ENCODE measurements around the gene GATAD2A.

GATAD2A gene

GRCh38 chr19:19552798-19553197, 147.3 kb downstream of the GATAD2A start:
- no peak for TF ChIP-seq FOXP2 (optimal IDR thresholded peaks at IDR 0.05; ENCODE audit: borderline replicate concordance, extremely low read depth, extremely low read length, insufficient read depth)

- TF ChIP-seq SIN3A (IDR thresholded peaks at IDR 0.05; ENCODE audit: borderline replicate concordance, insufficient read depth, low read length) (no peak), TAF1 (IDR thresholded peaks at IDR 0.05; ENCODE audit: borderline replicate concordance, insufficient read depth, low read length) (no peak), POLR2AphosphoS5 (IDR thresholded peaks at IDR 0.05; ENCODE audit: low read depth, low read length) (no peak), REST (IDR thresholded peaks at IDR 0.05; ENCODE audit: insufficient read depth in 1 of 2, low read depth in 2 of 2, low read length in 2 of 2) (no peak), FOXP2 (optimal IDR thresholded peaks at IDR 0.05; ENCODE audit: borderline replicate concordance, extremely low read depth, extremely low read length, insufficient read depth) (no peak)
These were observed 148.2 kb downstream of the GATAD2A start for GRCh38 chr19:19553670-19554069.

- no peak for TF ChIP-seq POLR2AphosphoS5 (IDR thresholded peaks at IDR 0.05; ENCODE audit: low read depth, low read length)
- TF ChIP-seq TAF1 (IDR thresholded peaks at IDR 0.05; ENCODE audit: borderline replicate concordance, insufficient read depth, low read length): no peak
- TF ChIP-seq FOXP2 (optimal IDR thresholded peaks at IDR 0.05; ENCODE audit: borderline replicate concordance, extremely low read depth, extremely low read length, insufficient read depth): no peak
- TF ChIP-seq SIN3A (IDR thresholded peaks at IDR 0.05; ENCODE audit: borderline replicate concordance, insufficient read depth, low read length): no peak
- no peak for TF ChIP-seq REST (IDR thresholded peaks at IDR 0.05; ENCODE audit: insufficient read depth in 1 of 2, low read depth in 2 of 2, low read length in 2 of 2)
These were observed 148.9 kb downstream of the GATAD2A start for GRCh38 chr19:19554074-19555023.

GRCh38 chr19:19558055-19558454, 152.6 kb downstream of the GATAD2A start:
- TF ChIP-seq REST (IDR thresholded peaks at IDR 0.05; ENCODE audit: insufficient read depth in 1 of 2, low read depth in 2 of 2, low read length in 2 of 2): no peak
- no peak for TF ChIP-seq TAF1 (IDR thresholded peaks at IDR 0.05; ENCODE audit: borderline replicate concordance, insufficient read depth, low read length)
- TF ChIP-seq POLR2AphosphoS5 (IDR thresholded peaks at IDR 0.05; ENCODE audit: low read depth, low read length): no peak
- no peak for TF ChIP-seq FOXP2 (optimal IDR thresholded peaks at IDR 0.05; ENCODE audit: borderline replicate concordance, extremely low read depth, extremely low read length, insufficient read depth)
- TF ChIP-seq SIN3A (IDR thresholded peaks at IDR 0.05; ENCODE audit: borderline replicate concordance, insufficient read depth, low read length): no peak
